K562 (cell line): ENCODE measurements around the gene MBOAT2. TPM values are rescaled to one million over a fixed set of nuclear protein-coding genes. Genes with fewer than 3 reads are reported as not detected.

Source experiments
- BRCA1 ChIP-seq, 2 experiments: fragments of 450-650 bp in 1 of 2; sonication (generic) in 1 of 2; formaldehyde crosslinking in 1 of 2; IDR thresholded peaks; 2 replicates each; pipeline versions ENCODE4 v1.5.0 to v1.6.1; 2017 to 2020; ENCODE audit warnings: mild to moderate bottlenecking in 1 of 2, missing genetic modification reagents in 1 of 2
- CSDE1 ChIP-seq, 2 experiments: fragments of 450-650 bp; IDR thresholded peaks; 2 replicates each; pipeline ENCODE4 v1.6.1; 2016; ENCODE audit warnings: mild to moderate bottlenecking in 1 of 2
- DDX20 ChIP-seq: fragments of 450-650 bp; IDR thresholded peaks from 2 replicates; pipeline ENCODE4 v1.6.1; 2016; ENCODE audit warnings: missing genetic modification characterization, low read depth, mild to moderate bottlenecking, missing compliant biosample characterization, moderate library complexity
- GATAD2B ChIP-seq: fragments of 450-650 bp; IDR thresholded peaks from 2 replicates; pipeline ENCODE4 v1.6.1; 2017; ENCODE audit warnings: mild to moderate bottlenecking, borderline replicate concordance
- JUND ChIP-seq, 2 experiments: IDR thresholded peaks; 2 replicates in 1 of 2; 3 replicates in 1 of 2; pipeline ENCODE4 v1.6.1; 2011; ENCODE audit warnings: borderline replicate concordance in 2 of 2, low read depth in 2 of 2, low read length in 2 of 2, improper control_type of control experiment in 1 of 2, missing biosample characterization in 1 of 2, missing genetic modification characterization in 1 of 2, missing genetic modification reagents in 1 of 2
- MYBL2 ChIP-seq, 2 experiments: fragments of 450-650 bp in 1 of 2; sonication (generic) in 1 of 2; formaldehyde crosslinking in 1 of 2; IDR thresholded peaks; 2 replicates each; pipeline versions ENCODE4 v1.6.1 to v1.8.1; 2017 to 2022; ENCODE audit warnings: borderline replicate concordance in 1 of 2, inconsistent platforms in 1 of 2, low read depth in 1 of 2, mild to moderate bottlenecking in 1 of 2, missing genetic modification reagents in 1 of 2, moderate library complexity in 1 of 2
- PHB ChIP-seq: fragments of 250-450 bp; sonication (Bioruptor Pico); IDR thresholded peaks from 2 replicates; pipeline ENCODE4 v1.5.0; 2021
- PTRF ChIP-seq: fragments of 450-650 bp; IDR thresholded peaks from 2 replicates; pipeline ENCODE4 v1.6.1; 2016; ENCODE audit warnings: mild to moderate bottlenecking, missing genetic modification characterization, missing compliant biosample characterization
- TBP ChIP-seq: optimal IDR thresholded peaks from 2 replicates; pipeline ENCODE3; 2011; ENCODE audit warnings: low read depth, low read length, improper control_type of control experiment
- ZFX ChIP-seq: sonication (generic); formaldehyde crosslinking; IDR thresholded peaks from 2 replicates; pipeline ENCODE4 v1.8.0; 2022; ENCODE audit warnings: mild to moderate bottlenecking, missing genetic modification reagents, moderate library complexity
- ZNF124 ChIP-seq: sonication (generic); formaldehyde crosslinking; IDR thresholded peaks from 2 replicates; pipeline ENCODE4 v1.8.1; 2022; ENCODE audit warnings: missing genetic modification reagents
- ZNF232 ChIP-seq: sonication (generic); formaldehyde crosslinking; IDR thresholded peaks from 2 replicates; pipeline ENCODE4 v1.8.0; 2022; ENCODE audit warnings: mild to moderate bottlenecking, missing genetic modification reagents
- ZNF311 ChIP-seq: fragments of 250-450 bp; sonication (Bioruptor Pico); IDR thresholded peaks from 2 replicates; pipeline ENCODE4 v1.4.0; 2020; ENCODE audit warnings: mild to moderate bottlenecking, moderate library complexity
- ZNF449 ChIP-seq: fragments of 250-450 bp; sonication (Bioruptor Pico); IDR thresholded peaks from 2 replicates; pipeline ENCODE4 v1.8.0; 2022; ENCODE audit warnings: moderate library complexity, mild to moderate bottlenecking, inconsistent platforms
- ZNF76 ChIP-seq: fragments of 250-450 bp; sonication (Bioruptor Pico); IDR thresholded peaks from 2 replicates; pipeline ENCODE4 v1.4.0; 2020; ENCODE audit warnings: mild to moderate bottlenecking, moderate library complexity, borderline replicate concordance
- polyA plus RNA-seq, 8 experiments: library from polyadenylated mRNA; depleted of rRNA in 4 of 8; stranded (reverse) in 5 of 8; unstranded in 3 of 8; fragments of >200 nt; fragmentation: Nextera tagmentation in 2 of 8; fragmentation: Illumina TruSeq in 1 of 8; extraction: Ambion mirVana in 2 of 8; extraction: Trizol in 1 of 8; gene quantifications; 2 replicates each; pipeline versions ENCODE4 v1.2.1 to v1.2.3, GENCODE V29; 2011 to 2014; ENCODE audit warnings: inconsistent platforms in 1 of 8, missing spikeins in 1 of 8
- total RNA-seq, 7 experiments: library from RNA; depleted of rRNA in 6 of 7; stranded (reverse); fragments of >200 nt in 6 of 7; fragmentation: Illumina TruSeq in 2 of 7; extraction: Trizol in 2 of 7; gene quantifications; 2 replicates each; pipeline versions ENCODE4 v1.2.1 to v1.2.3, GENCODE V29; 2011 to 2021; ENCODE audit warnings: low replicate concordance in 1 of 7
- TF ChIP-seq, protein P1 (sequence below), 2 experiments: fragments of 450-650 bp in 1 of 2; sonication (generic) in 1 of 2; formaldehyde crosslinking in 1 of 2; IDR thresholded peaks; 2 replicates each; pipeline versions ENCODE4 v1.7.1 to v1.9.0; 2016 to 2022; ENCODE audit warnings: inconsistent platforms in 1 of 2, mild to moderate bottlenecking in 1 of 2, missing genetic modification reagents in 1 of 2

MBOAT2 gene
- total and polyA plus RNA-seq, 9 of the 15 experiments (the other 6 are each of a cell fraction or from before 2014, with no cell fraction given) = 8.4 to 122 (median 27.6) TPM

DNA sequence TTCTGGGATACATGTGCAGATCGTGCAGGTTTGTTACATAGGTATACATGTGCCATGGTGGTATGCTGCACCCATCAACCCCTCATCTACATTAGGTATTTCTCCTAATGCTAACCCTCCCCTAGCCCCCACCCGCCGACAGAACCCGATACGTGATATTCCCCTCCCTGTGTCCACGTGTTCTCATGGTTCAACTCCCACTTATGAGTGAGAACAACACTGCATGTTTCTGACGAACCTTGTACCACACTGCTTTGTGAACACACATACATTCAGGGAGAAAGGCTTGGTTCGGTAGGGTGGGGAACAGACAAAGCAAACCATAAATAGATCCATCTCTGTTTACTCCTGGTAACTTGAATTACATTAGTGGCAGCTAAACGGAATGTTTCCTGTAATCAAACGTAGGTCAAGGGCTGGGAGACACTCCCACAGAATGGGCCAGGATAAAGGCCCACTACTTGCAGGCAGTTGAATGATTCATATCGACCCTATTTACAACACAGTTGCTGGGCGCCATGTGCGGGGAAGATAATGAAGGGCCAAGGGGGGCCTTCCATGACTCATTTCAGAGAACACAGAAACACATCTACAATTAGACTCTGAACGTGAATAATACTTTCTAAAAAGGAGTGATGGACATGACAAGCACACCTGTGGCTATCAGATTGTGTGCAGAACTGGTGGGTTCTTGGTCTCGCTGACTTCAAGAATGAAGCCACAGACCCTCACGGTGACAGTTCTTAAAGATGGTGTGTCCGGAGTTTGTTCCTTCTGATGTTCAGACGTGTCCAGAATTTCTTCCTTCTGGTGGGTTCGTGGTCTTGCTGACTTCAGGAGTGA, 109.3 kb downstream of the MBOAT2 start (continued):
- TF ChIP-seq ZFX (CRISPR knock-in tag) (peak; percentile 82), ZNF124 (CRISPR knock-in tag) (no peak), DDX20 (tag) (no peak), CSDE1 (IDR thresholded peaks at IDR 0.05) (no peak), GATAD2B (peak; percentile 86), PTRF (no peak), TBP (no peak), ZNF311 (peak; percentile 50; the same call in 1 of the 2 replicates), ZNF449 (no peak), JUND (IDR thresholded peaks at IDR 0.05; ENCODE audit: borderline replicate concordance, low read depth, low read length) (peak; percentile 97), JUND (tag; IDR thresholded peaks at IDR 0.05; ENCODE audit: borderline replicate concordance, low read depth, low read length) (peak; percentile 95), MYBL2 (IDR thresholded peaks at IDR 0.05; ENCODE audit: low read depth) (peak; percentile 16; the same call in 1 of the 2 replicates), MYBL2 (CRISPR knock-in tag; IDR thresholded peaks at IDR 0.05; ENCODE audit: borderline replicate concordance) (no peak), ZNF76 (CRISPR knock-in tag) (no peak), ZNF232 (CRISPR knock-in tag) (no peak), PHB (CRISPR knock-in tag) (no peak), BRCA1 (IDR thresholded peaks at IDR 0.05) (no peak), BRCA1 (CRISPR knock-in tag; IDR thresholded peaks at IDR 0.05) (no peak)
- TF ChIP-seq, protein P1, sequence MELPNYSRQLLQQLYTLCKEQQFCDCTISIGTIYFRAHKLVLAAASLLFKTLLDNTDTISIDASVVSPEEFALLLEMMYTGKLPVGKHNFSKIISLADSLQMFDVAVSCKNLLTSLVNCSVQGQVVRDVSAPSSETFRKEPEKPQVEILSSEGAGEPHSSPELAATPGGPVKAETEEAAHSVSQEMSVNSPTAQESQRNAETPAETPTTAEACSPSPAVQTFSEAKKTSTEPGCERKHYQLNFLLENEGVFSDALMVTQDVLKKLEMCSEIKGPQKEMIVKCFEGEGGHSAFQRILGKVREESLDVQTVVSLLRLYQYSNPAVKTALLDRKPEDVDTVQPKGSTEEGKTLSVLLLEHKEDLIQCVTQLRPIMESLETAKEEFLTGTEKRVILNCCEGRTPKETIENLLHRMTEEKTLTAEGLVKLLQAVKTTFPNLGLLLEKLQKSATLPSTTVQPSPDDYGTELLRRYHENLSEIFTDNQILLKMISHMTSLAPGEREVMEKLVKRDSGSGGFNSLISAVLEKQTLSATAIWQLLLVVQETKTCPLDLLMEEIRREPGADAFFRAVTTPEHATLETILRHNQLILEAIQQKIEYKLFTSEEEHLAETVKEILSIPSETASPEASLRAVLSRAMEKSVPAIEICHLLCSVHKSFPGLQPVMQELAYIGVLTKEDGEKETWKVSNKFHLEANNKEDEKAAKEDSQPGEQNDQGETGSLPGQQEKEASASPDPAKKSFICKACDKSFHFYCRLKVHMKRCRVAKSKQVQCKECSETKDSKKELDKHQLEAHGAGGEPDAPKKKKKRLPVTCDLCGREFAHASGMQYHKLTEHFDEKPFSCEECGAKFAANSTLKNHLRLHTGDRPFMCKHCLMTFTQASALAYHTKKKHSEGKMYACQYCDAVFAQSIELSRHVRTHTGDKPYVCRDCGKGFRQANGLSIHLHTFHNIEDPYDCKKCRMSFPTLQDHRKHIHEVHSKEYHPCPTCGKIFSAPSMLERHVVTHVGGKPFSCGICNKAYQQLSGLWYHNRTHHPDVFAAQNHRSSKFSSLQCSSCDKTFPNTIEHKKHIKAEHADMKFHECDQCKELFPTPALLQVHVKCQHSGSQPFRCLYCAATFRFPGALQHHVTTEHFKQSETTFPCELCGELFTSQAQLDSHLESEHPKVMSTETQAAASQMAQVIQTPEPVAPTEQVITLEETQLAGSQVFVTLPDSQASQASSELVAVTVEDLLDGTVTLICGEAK (IDR thresholded peaks at IDR 0.05) = no peak
- TF ChIP-seq, protein P1 (CRISPR knock-in tag; IDR thresholded peaks at IDR 0.05) = no peak
